HCT116 (cell line): ENCODE results near the gene SMC4. TPM values are rescaled to one million over a fixed set of nuclear protein-coding genes. Genes with fewer than 3 reads are reported as not detected.

ENCODE experiments used
- ATAC-seq: fragments of 200-7000 bp; cut with Tn5 transposase; 2 replicates; pipeline ENCODE4 v1.9.1; 2020; ENCODE audit warnings: mild to moderate bottlenecking, moderate library complexity
- BruUV-seq: library from RNA; stranded (reverse); fragments of 400-500 nt; replicated peaks from 2 replicates; lab custom pipeline; 2021; lab: Mats Ljungman, UMichigan
- CTCF ChIA-PET: fragments of 300-600 bp; sonication (Branson Sonifier 250); formaldehyde crosslinking; loops from one replicate; lab custom pipeline; 2021; ENCODE audit warnings: antibody characterized with exemption; lab: Charles Lee
- POLR2A ChIA-PET: fragments of 300-600, 350-600 bp; sonication (Branson Sonifier 250); formaldehyde crosslinking; loops from one replicate; lab custom pipeline; 2021; ENCODE audit warnings: antibody characterized with exemption; lab: Charles Lee
- RAD21 ChIA-PET, 2 experiments: fragments of 300-600 bp; sonication (Branson Sonifier 250); formaldehyde crosslinking; loops; one replicate each; lab custom pipeline; 2023; ENCODE audit warnings: low total read pairs in 2 of 2; ENCODE audit not compliant: uncharacterized antibody in 2 of 2, unreplicated experiment in 2 of 2, low non-redundant PET in 1 of 2; lab: Charles Lee
- DNase-seq: peaks from one replicate; pipeline ENCODE4 v3.0.0-alpha.2; 2010; ENCODE audit warnings: low read depth, low spot score
- H2AFZ ChIP-seq: fragments of 200-600 bp; shearing (Covaris generic), sonication (generic); 2 replicates; pipeline ENCODE4 v1.6.1; 2017; ENCODE audit warnings: low read depth, mixed run types, mixed read lengths, antibody characterized with exemption, low read length; ENCODE audit not compliant: poor library complexity, severe bottlenecking
- H3K27ac ChIP-seq: 2 replicates; pipeline ENCODE4 v1.5.1; 2012; ENCODE audit warnings: low read depth, low read length
- H3K27me3 ChIP-seq: fragments of 200-600 bp; sonication (generic); 2 replicates; pipeline ENCODE4 v1.6.1; 2016; ENCODE audit warnings: mixed run types, low read length, mixed read lengths; ENCODE audit not compliant: insufficient read depth
- H3K36me3 ChIP-seq, 2 experiments: fragments of 200-500 bp in 1 of 2; fragments of 200-600 bp in 1 of 2; sonication (Bioruptor generic) in 1 of 2; sonication (generic) in 1 of 2; 2 replicates each; pipeline versions ENCODE4 v1.5.1 to v1.6.1; 2014 to 2016; ENCODE audit warnings: low read length in 2 of 2, inconsistent platforms in 1 of 2, mixed read lengths in 1 of 2, mixed run types in 1 of 2; ENCODE audit not compliant: insufficient read depth in 2 of 2, control insufficient read depth in 1 of 2
- H3K4me1 ChIP-seq, 2 experiments: fragments of 200-600 bp in 1 of 2; sonication (generic) in 1 of 2; 2 replicates each; pipeline versions ENCODE4 v1.5.1 to v1.6.1; 2012 to 2017; ENCODE audit warnings: low read length in 2 of 2, inconsistent platforms in 1 of 2, mild to moderate bottlenecking in 1 of 2, mixed read lengths in 1 of 2, mixed run types in 1 of 2, moderate library complexity in 1 of 2; ENCODE audit not compliant: insufficient read depth in 2 of 2, control insufficient read depth in 1 of 2
- H3K4me2 ChIP-seq: fragments of 200-600 bp; sonication (generic); 2 replicates; pipeline ENCODE4 v1.6.1; 2017; ENCODE audit warnings: mixed run types, low read length, mixed read lengths
- H3K4me3 ChIP-seq, 2 experiments: fragments of 200-600 bp in 1 of 2; sonication (generic) in 1 of 2; replicated peaks in 1 of 2; 2 replicates each; pipeline ENCODE4 v1.5.1; 2011 to 2016; ENCODE audit warnings: low read length in 2 of 2, control low read depth in 1 of 2, low read depth in 1 of 2, mild to moderate bottlenecking in 1 of 2, mixed read lengths in 1 of 2, mixed run types in 1 of 2
- H3K79me2 ChIP-seq: fragments of 200-600 bp; sonication (generic); 2 replicates; pipeline ENCODE4 v1.6.1; 2017; ENCODE audit warnings: mild to moderate bottlenecking, mixed run types, low read length, moderate library complexity, mixed read lengths; ENCODE audit not compliant: insufficient read depth
- H3K9ac ChIP-seq: fragments of 200-600 bp; sonication (generic); 2 replicates; pipeline ENCODE4 v1.6.1; 2016; ENCODE audit warnings: low read length, mixed read lengths
- H3K9me2 ChIP-seq: fragments of 200-600 bp; sonication (generic), shearing (Covaris generic); 2 replicates; pipeline ENCODE4 v1.6.1; 2017; ENCODE audit warnings: mixed run types, mild to moderate bottlenecking, moderate library complexity; ENCODE audit not compliant: insufficient read depth
- H3K9me3 ChIP-seq, 2 experiments: fragments of 200-500 bp in 1 of 2; fragments of 200-600 bp in 1 of 2; sonication (Bioruptor generic) in 1 of 2; sonication (generic) in 1 of 2; 2 replicates each; pipeline ENCODE4 v1.6.1; 2014 to 2017; ENCODE audit warnings: low read length in 2 of 2, mixed read lengths in 2 of 2, inconsistent platforms in 1 of 2, low read depth in 1 of 2, mild to moderate bottlenecking in 1 of 2, mixed run types in 1 of 2, moderate library complexity in 1 of 2; ENCODE audit not compliant: control insufficient read depth in 1 of 2, insufficient read depth in 1 of 2
- H4K20me1 ChIP-seq: fragments of 200-600 bp; sonication (generic), shearing (Covaris generic); 2 replicates; pipeline ENCODE4 v1.6.1; 2017; ENCODE audit warnings: mixed run types, mild to moderate bottlenecking, moderate library complexity; ENCODE audit not compliant: insufficient read depth
- ATF3 ChIP-seq: IDR thresholded peaks from 2 replicates; pipeline ENCODE4 v1.6.1; 2012
- CBX3 ChIP-seq: IDR thresholded peaks from 2 replicates; pipeline ENCODE4 v1.6.1; 2012; ENCODE audit warnings: low read depth
- CEBPB ChIP-seq: IDR thresholded peaks from 2 replicates; pipeline ENCODE4 v1.6.1; 2012; ENCODE audit warnings: low read depth
- EGR1 ChIP-seq: IDR thresholded peaks from 2 replicates; pipeline ENCODE4 v1.6.1; 2012; ENCODE audit warnings: low read depth
- ELF1 ChIP-seq: IDR thresholded peaks from 2 replicates; pipeline ENCODE4 v1.6.1; 2012; ENCODE audit warnings: low read depth, borderline replicate concordance
- EZH2phosphoT487 ChIP-seq: fragments of 200-600 bp; IDR thresholded peaks from 2 replicates; pipeline ENCODE4 v1.6.1; 2018; ENCODE audit warnings: antibody characterized with exemption, borderline replicate concordance
- FOSL1 ChIP-seq: IDR thresholded peaks from 2 replicates; pipeline ENCODE4 v1.6.1; 2012; ENCODE audit warnings: low read depth
- JUND ChIP-seq: IDR thresholded peaks from 2 replicates; pipeline ENCODE4 v1.6.1; 2012
- MAX ChIP-seq: IDR thresholded peaks from 2 replicates; pipeline ENCODE4 v1.6.1; 2012
- POLR2A ChIP-seq: IDR thresholded peaks from 2 replicates; pipeline ENCODE4 v1.7.0; 2011; ENCODE audit warnings: borderline replicate concordance; ENCODE audit not compliant: insufficient read depth, insufficient read length; ENCODE audit errors: extremely low read depth
- POLR2AphosphoS5 ChIP-seq: IDR thresholded peaks from 2 replicates; pipeline ENCODE4 v1.6.1; 2011; ENCODE audit warnings: mild to moderate bottlenecking, low read depth, low read length, moderate library complexity
- RAD21 ChIP-seq: IDR thresholded peaks from 2 replicates; pipeline ENCODE4 v1.6.1; 2012; ENCODE audit warnings: low read depth, mild to moderate bottlenecking
- SIN3A ChIP-seq: IDR thresholded peaks from 2 replicates; pipeline ENCODE4 v1.6.1; 2012; ENCODE audit warnings: low read depth
- SP1 ChIP-seq: IDR thresholded peaks from 2 replicates; pipeline ENCODE4 v1.6.1; 2012; ENCODE audit warnings: low read depth
- SRF ChIP-seq: IDR thresholded peaks from 2 replicates; pipeline ENCODE4 v1.6.1; 2012; ENCODE audit warnings: low read depth
- TCF7L2 ChIP-seq: IDR thresholded peaks from 2 replicates; pipeline ENCODE4 v1.7.0; 2011; ENCODE audit warnings: borderline replicate concordance, inconsistent platforms; ENCODE audit not compliant: insufficient read depth, insufficient read length; ENCODE audit errors: extremely low read depth
- YY1 ChIP-seq: IDR thresholded peaks from 2 replicates; pipeline ENCODE4 v1.6.1; 2011; ENCODE audit warnings: low read length, low read depth, moderate library complexity, mild to moderate bottlenecking; ENCODE audit not compliant: insufficient replicate concordance; ENCODE audit errors: extremely low read depth
- ZBTB33 ChIP-seq: IDR thresholded peaks from 2 replicates; pipeline ENCODE4 v1.6.1; 2011; ENCODE audit warnings: mild to moderate bottlenecking, low read length, moderate library complexity; ENCODE audit not compliant: insufficient replicate concordance; ENCODE audit errors: extremely low read depth
- ZFX ChIP-seq: fragments of 450-650 bp; IDR thresholded peaks from 2 replicates; pipeline ENCODE4 v1.6.1; 2017
- ZNF274 ChIP-seq: fragments of 200-500 bp; sonication (Bioruptor generic); IDR thresholded peaks from 2 replicates; pipeline ENCODE4 v1.6.1; 2014; ENCODE audit warnings: mild to moderate bottlenecking, low read depth, low read length, inconsistent platforms
- intact Hi-C: fragments of 100-400 bp; cut with micrococcal nuclease; formaldehyde crosslinking; loops from 2 replicates; pipeline ENCODE4 v1.10.0; 2022
- total RNA-seq: library from RNA; stranded (reverse); gene quantifications from one replicate; pipeline ENCODE4 v1.2.1, GENCODE V29; 2021; ENCODE audit not compliant: unreplicated experiment

SMC4 gene
- total RNA-seq, 1 experiment from 2014 or later, result 123 TPM

- intact Hi-C loops, result no loop called here
- Histone ChIP-seq H3K4me3 (no peak overlapping the region), H3K4me1 (no peaks in the 10 kb centered on the region), H3K4me2 (no peak overlapping the region), H3K36me3 (peaks cover 39 to 61% of the 10 kb centered on the region in 2 experiments), H3K9me3 (no peaks in the 10 kb centered on the region), H3K27ac (no peak overlapping the region), H3K9ac (no peak overlapping the region), H2AFZ (no peak overlapping the region), H3K27me3 (no peaks in the 10 kb centered on the region), H4K20me1 (peaks cover 33% of the 10 kb centered on the region; the same call in 1 of the 2 replicates), H3K9me2 (no peaks in the 10 kb centered on the region), H3K79me2 (peaks cover 100% of the 10 kb centered on the region)
- TF ChIP-seq TCF7L2 (no peak), RAD21 (no peak), ZNF274 (no peak), SIN3A (no peak), CEBPB (no peak), CBX3 (no peak), POLR2AphosphoS5 (no peak), JUND (no peak), ZFX (no peak), ATF3 (no peak), SRF (no peak), ZBTB33 (no peak), EGR1 (no peak), SP1 (no peak), POLR2A (no peak), MAX (no peak), ELF1 (no peak), EZH2phosphoT487 (no peak), YY1 (no peak), FOSL1 (no peak)
- no peak for ATAC-seq
- POLR2A ChIA-PET, result interaction anchor here (1.4 kb wide), 1 partner anchor 14 kb away, joined by 3 read pairs; the partner anchor contains the start of gene TRIM59
- CTCF ChIA-PET, result no interaction called here
- BruUV-seq, result no TSS peak
- RAD21 ChIA-PET, result no interaction called here
- DNase-seq, result no peak
Observed at GRCh38 chr3:160435747-160436146, 36.3 kb downstream of the SMC4 start.
